NCI-H146 treated with DMSO at 0.1 percent for 48 hours (cell line): ENCODE results near the gene PPM1N.

ENCODE experiments used
- DNase-seq: peaks from one replicate; lab custom pipeline; 2025; ENCODE audit not compliant: unreplicated experiment; lab: John Stamatoyannopoulos, UW

Gene PPM1N

GRCh38 chr19:45470762-45471081, 27.5 kb upstream of the PPM1N start:
- DNase-seq = no peak

DNA sequence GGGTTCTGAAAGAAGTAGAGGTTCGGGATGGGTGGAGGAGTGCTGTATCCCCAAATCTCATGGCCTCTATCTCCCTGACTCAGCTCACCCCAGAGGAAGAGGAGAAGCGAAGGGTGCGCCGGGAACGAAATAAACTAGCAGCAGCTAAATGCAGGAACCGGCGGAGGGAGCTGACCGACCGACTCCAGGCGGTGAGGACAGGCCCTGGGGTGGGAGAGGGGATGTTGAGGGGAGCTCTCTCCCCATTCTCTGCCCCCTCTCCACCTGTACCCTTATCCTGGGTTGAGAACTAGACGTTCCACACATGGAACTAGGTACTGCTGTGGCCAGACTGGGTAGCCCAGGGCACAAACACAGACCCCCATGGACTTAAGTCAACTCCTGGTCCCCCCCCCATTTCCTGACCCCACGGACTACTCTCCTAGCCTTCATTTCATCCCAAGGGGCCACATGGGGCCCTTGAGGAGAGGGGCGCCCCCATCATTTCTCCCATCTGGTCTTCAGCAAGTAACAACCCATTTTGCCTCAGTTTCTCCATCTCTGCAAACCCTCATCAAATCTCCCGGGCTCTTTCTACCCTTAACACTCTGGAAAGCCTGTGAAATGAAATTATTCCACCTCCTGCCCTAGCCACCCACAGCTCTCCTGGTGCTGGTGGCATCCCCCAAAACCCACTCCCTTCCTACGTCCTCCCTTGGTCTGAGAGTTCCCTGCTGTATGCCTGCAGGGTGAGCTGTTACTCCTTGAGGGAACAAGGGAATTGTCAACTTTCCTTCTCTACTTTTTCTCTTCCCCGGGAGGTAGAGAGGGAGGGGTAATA, 26.9 kb upstream of the PPM1N start:
- DNase-seq = no peak

DNA sequence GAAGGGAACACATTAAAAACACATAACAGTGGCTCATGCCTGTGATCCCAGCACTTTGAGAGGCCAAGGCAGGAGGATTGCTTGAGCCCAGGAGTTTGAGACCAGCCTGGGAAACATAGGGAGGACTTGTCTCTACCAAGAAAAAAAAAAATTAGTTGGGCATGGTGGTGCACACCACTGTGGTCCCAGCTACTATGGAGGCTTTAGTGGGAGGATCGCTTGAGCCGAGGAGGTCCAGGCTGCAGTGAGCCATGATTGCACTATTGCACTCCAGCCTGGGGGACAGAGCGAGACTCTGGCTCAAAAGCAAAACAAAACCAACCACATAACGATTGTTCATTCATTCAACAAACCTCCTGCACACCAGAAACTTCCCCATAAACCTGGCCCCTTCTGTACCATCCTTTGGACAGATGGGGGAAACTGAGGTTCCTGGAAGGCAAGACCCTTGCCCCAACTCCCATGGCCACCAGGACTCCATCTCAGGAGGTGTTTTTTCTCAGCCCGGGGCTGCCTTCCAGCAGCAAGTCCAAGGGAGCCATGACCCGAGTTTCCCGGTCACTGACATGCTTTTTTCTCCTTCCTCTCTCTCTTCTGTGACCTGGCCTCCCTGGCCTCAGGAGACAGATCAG, 26.2 kb upstream of the PPM1N start:
- no peak for DNase-seq

DNA sequence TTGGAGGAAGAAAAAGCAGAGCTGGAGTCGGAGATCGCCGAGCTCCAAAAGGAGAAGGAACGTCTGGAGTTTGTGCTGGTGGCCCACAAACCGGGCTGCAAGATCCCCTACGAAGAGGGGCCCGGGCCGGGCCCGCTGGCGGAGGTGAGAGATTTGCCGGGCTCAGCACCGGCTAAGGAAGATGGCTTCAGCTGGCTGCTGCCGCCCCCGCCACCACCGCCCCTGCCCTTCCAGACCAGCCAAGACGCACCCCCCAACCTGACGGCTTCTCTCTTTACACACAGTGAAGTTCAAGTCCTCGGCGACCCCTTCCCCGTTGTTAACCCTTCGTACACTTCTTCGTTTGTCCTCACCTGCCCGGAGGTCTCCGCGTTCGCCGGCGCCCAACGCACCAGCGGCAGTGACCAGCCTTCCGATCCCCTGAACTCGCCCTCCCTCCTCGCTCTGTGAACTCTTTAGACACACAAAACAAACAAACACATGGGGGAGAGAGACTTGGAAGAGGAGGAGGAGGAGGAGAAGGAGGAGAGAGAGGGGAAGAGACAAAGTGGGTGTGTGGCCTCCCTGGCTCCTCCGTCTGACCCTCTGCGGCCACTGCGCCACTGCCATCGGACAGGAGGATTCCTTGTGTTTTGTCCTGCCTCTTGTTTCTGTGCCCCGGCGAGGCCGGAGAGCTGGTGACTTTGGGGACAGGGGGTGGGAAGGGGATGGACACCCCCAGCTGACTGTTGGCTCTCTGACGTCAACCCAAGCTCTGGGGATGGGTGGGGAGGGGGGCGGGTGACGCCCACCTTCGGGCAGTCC, 25.5 kb upstream of the PPM1N start:
- no peak for DNase-seq

GRCh38 chr19:45473367-45473681, 24.9 kb upstream of the PPM1N start:
- no peak for DNase-seq

GRCh38 chr19:45473682-45474605, 24.3 kb upstream of the PPM1N start:
- no peak for DNase-seq

- DNase-seq = peak; percentile 35
Observed at GRCh38 chr19:45474606-45475521, 23.4 kb upstream of the PPM1N start.

DNA sequence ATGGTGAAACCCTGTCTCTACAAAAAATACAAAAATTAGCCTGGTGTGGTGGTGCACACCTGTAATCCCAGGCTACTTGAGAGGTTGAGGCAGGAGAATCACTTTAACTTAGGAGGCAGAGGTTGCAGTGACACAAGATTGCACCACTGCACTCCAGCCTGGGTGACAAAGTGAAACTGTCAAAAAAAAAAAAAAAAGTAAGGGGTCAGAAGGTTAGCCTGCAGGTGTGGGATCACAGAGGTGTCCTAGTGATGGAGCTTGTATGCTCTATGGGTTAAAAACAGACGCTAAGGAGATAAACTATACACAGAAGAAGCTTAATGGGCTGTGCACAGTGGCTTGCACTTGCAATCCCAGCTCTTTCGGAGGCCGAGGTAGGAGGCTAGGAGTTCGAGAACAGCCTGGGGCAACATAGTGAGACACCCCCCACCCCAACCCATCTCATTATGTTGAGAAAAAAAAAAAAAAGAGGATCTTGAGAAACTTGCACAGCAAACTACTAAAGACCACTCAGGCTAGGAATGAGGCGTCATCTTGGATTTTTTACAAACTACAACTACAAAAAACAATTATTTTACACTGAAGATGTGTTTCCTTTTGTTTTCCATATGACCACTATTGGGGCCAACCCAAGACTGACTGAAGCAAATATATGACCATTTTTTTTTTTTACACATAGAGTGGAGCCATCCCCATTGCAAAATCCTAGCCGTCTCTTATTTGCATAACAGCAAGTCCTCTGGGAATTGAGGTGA, 22.5 kb upstream of the PPM1N start:
- no peak for DNase-seq

GRCh38 chr19:45476304-45476703, 21.9 kb upstream of the PPM1N start:
- DNase-seq = no peak

GRCh38 chr19:45477186-45477585, 21.1 kb upstream of the PPM1N start:
- no peak for DNase-seq

- DNase-seq = peak; percentile 93
Observed at GRCh38 chr19:45477713-45478453, 20.4 kb upstream of the PPM1N start.

DNA sequence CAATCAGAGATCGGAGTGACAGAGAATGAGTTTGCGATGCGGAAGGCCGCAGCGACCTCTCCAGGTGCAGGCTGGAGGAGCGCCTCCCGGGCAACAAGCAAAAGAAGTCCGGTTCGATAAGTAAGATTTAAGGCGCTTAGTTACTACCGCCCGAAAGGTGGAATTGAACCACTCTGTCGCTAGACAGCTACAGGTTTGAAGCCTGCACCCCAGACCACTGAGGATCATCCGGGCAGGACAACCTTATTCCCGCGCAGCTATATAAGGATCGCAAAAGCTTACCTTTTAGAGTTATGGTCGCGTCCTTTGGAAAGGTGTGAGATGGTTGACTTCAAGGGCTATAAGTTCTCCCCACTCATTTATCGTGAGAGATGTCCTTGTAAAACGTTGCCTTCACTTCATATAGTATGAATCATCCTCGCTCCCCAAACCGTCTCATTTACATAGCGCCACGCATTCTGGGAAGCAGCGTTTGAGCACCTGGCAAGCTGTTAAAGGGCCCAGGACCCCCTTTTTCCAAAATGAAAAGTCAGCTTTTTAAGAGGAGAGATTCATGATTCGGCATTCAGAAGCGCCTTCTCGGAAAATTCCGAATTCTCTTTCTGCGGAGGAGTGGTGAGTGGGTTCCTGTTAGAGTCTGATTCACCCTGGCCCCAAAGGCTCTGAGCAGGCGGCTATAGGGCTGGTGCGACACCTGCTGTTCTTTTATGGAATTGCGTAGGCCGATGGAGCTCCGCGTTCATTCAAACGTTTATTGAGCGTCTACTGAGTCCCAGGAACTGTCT, 19.6 kb upstream of the PPM1N start:
- DNase-seq = peak; percentile 82

- no peak for DNase-seq
Observed at GRCh38 chr19:45483033-45483432, 15.2 kb upstream of the PPM1N start.

GRCh38 chr19:45484273-45484945, 13.8 kb upstream of the PPM1N start:
- no peak for DNase-seq

- DNase-seq = peak; percentile 85
Observed at GRCh38 chr19:45485305-45486077, 12.8 kb upstream of the PPM1N start.

DNA sequence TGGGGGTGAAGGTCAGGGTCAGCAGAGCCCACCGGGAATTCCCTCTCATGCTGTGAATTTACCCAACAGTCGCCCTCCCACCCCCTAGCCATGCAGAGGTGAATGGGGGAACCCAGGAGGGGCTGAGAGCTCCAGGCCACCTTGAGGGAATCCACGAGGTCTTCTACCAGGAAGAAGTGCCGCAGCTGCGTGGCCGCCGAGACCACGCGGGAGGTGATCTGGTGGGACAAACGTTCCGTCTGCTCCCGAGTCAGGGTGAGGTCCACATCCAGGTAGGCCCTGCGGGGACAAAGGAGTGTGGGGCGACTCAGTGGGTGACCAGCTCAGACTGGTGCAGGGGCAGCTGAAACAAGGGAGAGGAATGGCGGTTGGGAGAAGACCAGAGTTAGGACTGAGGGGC, 9.5 kb upstream of the PPM1N start:
- DNase-seq = no peak
